SK-N-SH treated with all-trans-retinoic acid at 6 μM for 48 hours (cell line): ENCODE results near the gene RXRA.

Experiments
- CREB5 ChIP-seq: fragments of 250-450 bp; sonication (Bioruptor Pico); IDR thresholded peaks from 2 replicates; pipeline ENCODE4 v1.5.1; 2020; ENCODE audit warnings: low read depth, mild to moderate bottlenecking, moderate library complexity
- CSDC2 ChIP-seq: fragments of 250-450 bp; sonication (Bioruptor Pico); IDR thresholded peaks from 2 replicates; pipeline ENCODE4 v1.5.0; 2020; ENCODE audit warnings: mild to moderate bottlenecking, moderate library complexity
- CSRNP3 ChIP-seq: fragments of 250-450 bp; sonication (Bioruptor Pico); IDR thresholded peaks from 2 replicates; pipeline ENCODE4 v1.5.1; 2021; ENCODE audit warnings: mild to moderate bottlenecking, moderate library complexity
- ESRRG ChIP-seq: fragments of 250-450 bp; sonication (Bioruptor Pico); IDR thresholded peaks from 2 replicates; pipeline ENCODE4 v1.6.1; 2021; ENCODE audit warnings: mild to moderate bottlenecking
- GLIS3 ChIP-seq: fragments of 250-450 bp; sonication (Bioruptor Pico); IDR thresholded peaks from 2 replicates; pipeline ENCODE4 v1.5.0; 2020; ENCODE audit warnings: mild to moderate bottlenecking, moderate library complexity
- PATZ1 ChIP-seq: fragments of 250-450 bp; sonication (Bioruptor Pico); IDR thresholded peaks from 2 replicates; pipeline ENCODE4 v1.8.0; 2020; ENCODE audit warnings: mild to moderate bottlenecking, moderate library complexity, borderline replicate concordance
- RARB ChIP-seq: fragments of 250-450 bp; sonication (Bioruptor Pico); IDR thresholded peaks from 2 replicates; pipeline ENCODE4 v1.8.0; 2021; ENCODE audit warnings: mild to moderate bottlenecking, moderate library complexity
- TSHZ2 ChIP-seq: fragments of 250-450 bp; sonication (Bioruptor Pico); IDR thresholded peaks from 2 replicates; pipeline ENCODE4 v1.5.0; 2020; ENCODE audit warnings: mild to moderate bottlenecking, moderate library complexity
- ZFP3 ChIP-seq: fragments of 250-450 bp; sonication (Bioruptor Pico); IDR thresholded peaks from 2 replicates; pipeline ENCODE4 v1.5.0; 2020; ENCODE audit warnings: mild to moderate bottlenecking, moderate library complexity
- ZFP30 ChIP-seq: fragments of 450-650 bp; formaldehyde crosslinking; IDR thresholded peaks from 2 replicates; pipeline ENCODE4 v1.5.0; 2022; ENCODE audit warnings: mild to moderate bottlenecking, moderate library complexity
- ZNF8 ChIP-seq: fragments of 450-650 bp; formaldehyde crosslinking; IDR thresholded peaks from 2 replicates; pipeline ENCODE4 v1.5.0; 2020; ENCODE audit warnings: mild to moderate bottlenecking, moderate library complexity

- TF ChIP-seq CSRNP3 (CRISPR knock-in tag): no peak
- TF ChIP-seq CREB5 (CRISPR knock-in tag): no peak
- no peak for TF ChIP-seq PATZ1
- no peak for TF ChIP-seq TSHZ2 (CRISPR knock-in tag)
- TF ChIP-seq GLIS3 (CRISPR knock-in tag): no peak
- TF ChIP-seq ZNF8 (CRISPR knock-in tag): no peak
- TF ChIP-seq CSDC2 (CRISPR knock-in tag): no peak
- TF ChIP-seq ESRRG (CRISPR knock-in tag): no peak
- no peak for TF ChIP-seq ZFP30 (CRISPR knock-in tag)
- TF ChIP-seq RARB (CRISPR knock-in tag): no peak
- no peak for TF ChIP-seq ZFP3 (CRISPR knock-in tag)
Measured at GRCh38 chr9:134436379-134436762, 110.1 kb downstream of the RXRA start.
